H9 (cell line): Measurements from ENCODE around the gene RALGAPA2. TPM values are rescaled to one million over a fixed set of nuclear protein-coding genes. Genes with fewer than 3 reads are reported as not detected.

Experiments
- DNase-seq: peaks from one replicate; pipeline ENCODE4 v3.0.0-alpha.2; 2017
- H2AFZ ChIP-seq: one replicate; pipeline ENCODE4 v1.6.1; 2013; ENCODE audit warnings: mild to moderate bottlenecking, low read length, control low read depth, moderate library complexity
- H2AK5ac ChIP-seq: 2 replicates; pipeline ENCODE4 v1.6.1; 2013; ENCODE audit warnings: low read length, control low read depth, mixed read lengths; ENCODE audit not compliant: insufficient read length
- H2BK120ac ChIP-seq: one replicate; pipeline ENCODE4 v1.6.1; 2013; ENCODE audit warnings: low read depth, mild to moderate bottlenecking, low read length, control low read depth, inconsistent platforms; ENCODE audit not compliant: poor library complexity, severe bottlenecking
- H2BK12ac ChIP-seq: 2 replicates; pipeline ENCODE4 v1.6.1; 2013; ENCODE audit warnings: low read length, control low read depth, mixed read lengths, low read depth; ENCODE audit not compliant: insufficient read length
- H2BK15ac ChIP-seq: 2 replicates; pipeline ENCODE4 v1.6.1; 2013; ENCODE audit warnings: low read depth, low read length, control low read depth
- H2BK20ac ChIP-seq: one replicate; pipeline ENCODE4 v1.6.1; 2013; ENCODE audit warnings: low read depth, mild to moderate bottlenecking, low read length, control low read depth, inconsistent platforms; ENCODE audit not compliant: poor library complexity, severe bottlenecking
- H2BK5ac ChIP-seq: 2 replicates; pipeline ENCODE4 v1.6.1; 2013; ENCODE audit warnings: low read length, control low read depth, mixed read lengths; ENCODE audit not compliant: insufficient read length
- H3K14ac ChIP-seq: 2 replicates; pipeline ENCODE4 v1.6.1; 2013; ENCODE audit warnings: low read length, control low read depth; ENCODE audit not compliant: insufficient read depth
- H3K18ac ChIP-seq: 2 replicates; pipeline ENCODE4 v1.6.1; 2013; ENCODE audit warnings: low read depth, mild to moderate bottlenecking, mixed read lengths, low read length, control low read depth; ENCODE audit not compliant: insufficient read length
- H3K23ac ChIP-seq: 2 replicates; pipeline ENCODE4 v1.6.1; 2013; ENCODE audit warnings: low read length, control low read depth, mixed read lengths, low read depth; ENCODE audit not compliant: insufficient read length
- H3K23me2 ChIP-seq: 2 replicates; pipeline ENCODE4 v1.6.1; 2013; ENCODE audit warnings: low read depth, mild to moderate bottlenecking, mixed read lengths, low read length, control low read depth; ENCODE audit not compliant: insufficient read length, poor library complexity, severe bottlenecking
- H3K27ac ChIP-seq: 2 replicates; pipeline ENCODE4 v1.5.1; 2013; ENCODE audit warnings: low read length, control low read depth, mixed read lengths, low read depth; ENCODE audit not compliant: insufficient read length
- H3K27me3 ChIP-seq: 2 replicates; pipeline ENCODE4 v1.6.1; 2013; ENCODE audit warnings: low read length, control low read depth, inconsistent platforms; ENCODE audit not compliant: insufficient read depth
- H3K4ac ChIP-seq: 2 replicates; pipeline ENCODE4 v1.6.1; 2013; ENCODE audit warnings: low read depth, mild to moderate bottlenecking, control low read depth, inconsistent platforms, low read length, moderate library complexity
- H3K4me1 ChIP-seq: 2 replicates; pipeline ENCODE4 v1.6.1; 2013; ENCODE audit warnings: low read length, control low read depth, inconsistent platforms; ENCODE audit not compliant: insufficient read depth
- H3K4me2 ChIP-seq: 2 replicates; pipeline ENCODE4 v1.6.1; 2013; ENCODE audit warnings: low read length, control low read depth, mixed read lengths; ENCODE audit not compliant: insufficient read length, insufficient read depth
- H3K56ac ChIP-seq: 2 replicates; pipeline ENCODE4 v1.6.1; 2013; ENCODE audit warnings: low read depth, mild to moderate bottlenecking, mixed read lengths, low read length, control low read depth; ENCODE audit not compliant: insufficient read length
- H3K79me1 ChIP-seq: 2 replicates; pipeline ENCODE4 v1.6.1; 2013; ENCODE audit warnings: low read depth, mild to moderate bottlenecking, moderate library complexity, low read length, control low read depth, inconsistent platforms; ENCODE audit not compliant: insufficient read depth, poor library complexity, severe bottlenecking
- H3K79me2 ChIP-seq: 2 replicates; pipeline ENCODE4 v1.6.1; 2013; ENCODE audit warnings: low read length, control low read depth, inconsistent platforms; ENCODE audit not compliant: insufficient read depth
- H3K9ac ChIP-seq: 2 replicates; pipeline ENCODE4 v1.6.1; 2013; ENCODE audit warnings: low read length, control low read depth, mixed read lengths; ENCODE audit not compliant: insufficient read length; ENCODE audit errors: extremely low read depth
- H3K9me3 ChIP-seq: one replicate; pipeline ENCODE4 v1.6.1; 2013; ENCODE audit warnings: low read depth, low read length, inconsistent platforms; ENCODE audit not compliant: control insufficient read depth
- H3T11ph ChIP-seq: one replicate; pipeline ENCODE4 v1.6.1; 2013; ENCODE audit warnings: mild to moderate bottlenecking, low read length, control low read depth, inconsistent platforms
- H4K20me1 ChIP-seq: one replicate; pipeline ENCODE4 v1.6.1; 2013; ENCODE audit not compliant: control insufficient read depth, insufficient read length, insufficient read depth
- H4K5ac ChIP-seq: 2 replicates; pipeline ENCODE4 v1.6.1; 2013; ENCODE audit warnings: low read depth, mild to moderate bottlenecking, mixed read lengths, low read length, control low read depth; ENCODE audit not compliant: insufficient read length
- H4K8ac ChIP-seq: replicated peaks from 2 replicates; pipeline ENCODE4 v1.6.1; 2013; ENCODE audit warnings: low read length, control low read depth, mixed read lengths, low read depth; ENCODE audit not compliant: insufficient read length
- H4K91ac ChIP-seq: 2 replicates; pipeline ENCODE4 v1.6.1; 2013; ENCODE audit warnings: low read depth, mild to moderate bottlenecking, moderate library complexity, mixed read lengths, low read length, control low read depth; ENCODE audit not compliant: insufficient read length
- H3K27ac Mint-ChIP-seq, 3 experiments: 2 replicates in 2 of 3; 3 replicates in 1 of 3; pipeline ENCODE4 v1.8.0; 2020 to 2021; ENCODE audit warnings: mixed read lengths in 3 of 3, mild to moderate bottlenecking in 1 of 3, moderate library complexity in 1 of 3
- H3K27me3 Mint-ChIP-seq: 2 replicates; pipeline ENCODE4 v1.8.0; 2021; ENCODE audit warnings: low read depth, mild to moderate bottlenecking, moderate library complexity, mixed read lengths
- H3K36me3 Mint-ChIP-seq, 3 experiments: 2 replicates in 2 of 3; 3 replicates in 1 of 3; pipeline ENCODE4 v1.8.0; 2020 to 2021; ENCODE audit warnings: low read depth in 3 of 3, mixed read lengths in 3 of 3; ENCODE audit not compliant: insufficient read depth in 1 of 3
- H3K4me1 Mint-ChIP-seq, 2 experiments: 2 replicates each; pipeline ENCODE4 v1.8.0; 2020; ENCODE audit warnings: mixed read lengths in 2 of 2
- H3K4me3 Mint-ChIP-seq, 2 experiments: 2 replicates in 1 of 2; 3 replicates in 1 of 2; pipeline ENCODE4 v1.8.0; 2020 to 2021; ENCODE audit warnings: mild to moderate bottlenecking in 2 of 2, mixed read lengths in 2 of 2, moderate library complexity in 1 of 2
- H3K9me3 Mint-ChIP-seq, 2 experiments: 2 replicates in 1 of 2; 3 replicates in 1 of 2; pipeline ENCODE4 v1.8.0; 2020; ENCODE audit warnings: mild to moderate bottlenecking in 2 of 2, mixed read lengths in 2 of 2, moderate library complexity in 1 of 2
- CTCF ChIP-seq: fragments of 200-600 bp; sonication (generic); conservative IDR thresholded peaks from 3 replicates; pipeline ENCODE4 v1.8.0; 2021; ENCODE audit warnings: antibody characterized with exemption, mild to moderate bottlenecking
- WGBS: extraction: QIAGEN DNeasy Blood & Tissue Kit; methylation state at CpG from one replicate; pipeline ENCODE4 v1.1.7; 2013; ENCODE audit warnings: missing lambda C conversion rate, low lambda C conversion rate, mixed read lengths; ENCODE audit not compliant: insufficient read length; ENCODE audit errors: extremely low coverage; 5-methylcytosine and 5-hydroxymethylcytosine counted together
- total RNA-seq: library from RNA; stranded (reverse); gene quantifications from 2 replicates; pipeline ENCODE4 v1.2.1, GENCODE V29; 2021

RALGAPA2 gene
- total RNA-seq, 1 experiment from 2014 or later = 16.6 TPM

- Histone ChIP-seq H2BK20ac (no peak overlapping the region), H3K4me1 (no peaks in the 10 kb centered on the region), H4K8ac (no peak overlapping the region), H2AFZ (no peak overlapping the region), H2AK5ac (no peak overlapping the region), H3K14ac (no peak overlapping the region), H3K23me2 (no peaks in the 10 kb centered on the region), H3K9ac (no peak overlapping the region), H3T11ph (no peak overlapping the region), H2BK15ac (no peak overlapping the region), H4K91ac (no peak overlapping the region), H3K18ac (no peak overlapping the region), H2BK120ac (no peak overlapping the region), H3K27me3 (no peaks in the 10 kb centered on the region), H2BK5ac (no peak overlapping the region), H3K79me2 (no peaks in the 10 kb centered on the region), H4K20me1 (no peaks in the 10 kb centered on the region), H3K27ac (no peak overlapping the region), H3K4ac (no peak overlapping the region), H3K79me1 (no peaks in the 10 kb centered on the region), H3K4me2 (no peak overlapping the region), H4K5ac (no peak overlapping the region), H3K56ac (no peak overlapping the region), H3K23ac (no peak overlapping the region), H3K9me3 (no peaks in the 10 kb centered on the region), H2BK12ac (no peak overlapping the region)
- Mint-ChIP-seq H3K9me3 (no peaks in the 10 kb centered on the region), H3K27ac (peak overlapping the region in 2 of 3 experiments; percentile 45 to 55; a peak in 2 of 7 replicates), H3K36me3 (peaks cover 0 to 9% (median 2%) of the 10 kb centered on the region in 3 experiments; a peak in 3 of 7 replicates), H3K4me1 (peaks cover 13 to 22% of the 10 kb centered on the region in 2 experiments), H3K27me3 (peaks cover 2% of the 10 kb centered on the region; the same call in 1 of the 2 replicates), H3K4me3 (no peak overlapping the region)
- no peak for DNase-seq
- WGBS = no CpG with 5 or more reads among the region's 20 CpGs
- TF ChIP-seq CTCF = no peak
These were observed 319.0 kb downstream of the RALGAPA2 start for GRCh38 chr20:20393207-20394120.
